CD14-positive monocyte (primary cell): ENCODE data around the gene GAN. TPM values are rescaled to one million over a fixed set of nuclear protein-coding genes. Genes with fewer than 3 reads are reported as not detected.

Experiments
- DNase-seq, 3 donors: peaks; one replicate each; pipeline ENCODE4 v3.0.0-alpha.2; 2011 to 2022
- H2AFZ ChIP-seq: 2 replicates; pipeline ENCODE4 v1.6.0; 2012; ENCODE audit warnings: mild to moderate bottlenecking, low read depth, low read length, inconsistent platforms; ENCODE audit not compliant: insufficient read depth, poor library complexity, severe bottlenecking
- H3K27ac ChIP-seq, 2 donors: 1 replicate in 1 of 2; 2 replicates in 1 of 2; pipeline ENCODE4 v1.5.1; 2012 to 2013; ENCODE audit warnings: low read length in 2 of 2, control low read depth in 1 of 2, inconsistent platforms in 1 of 2, low read depth in 1 of 2, mild to moderate bottlenecking in 1 of 2
- H3K27me3 ChIP-seq, 2 donors: one replicate each; pipeline versions ENCODE4 v1.6.0 to v1.6.1; 2011 to 2013; ENCODE audit warnings: low read length in 2 of 2; ENCODE audit not compliant: control insufficient read depth in 2 of 2, insufficient read depth in 2 of 2
- H3K36me3 ChIP-seq, 2 donors: replicated peaks in 1 of 2; 1 replicate in 1 of 2; 2 replicates in 1 of 2; pipeline versions ENCODE4 v1.5.1 to v1.6.1; 2012 to 2013; ENCODE audit warnings: low read length in 2 of 2, control low read depth in 1 of 2, inconsistent platforms in 1 of 2, mild to moderate bottlenecking in 1 of 2; ENCODE audit not compliant: insufficient read depth in 2 of 2, control insufficient read depth in 1 of 2
- H3K4me1 ChIP-seq, 2 donors: 1 replicate in 1 of 2; 2 replicates in 1 of 2; pipeline versions ENCODE4 v1.5.1 to v1.6.1; 2012 to 2013; ENCODE audit warnings: low read length in 2 of 2, control low read depth in 1 of 2, inconsistent platforms in 1 of 2, mild to moderate bottlenecking in 1 of 2, moderate library complexity in 1 of 2; ENCODE audit not compliant: insufficient read depth in 2 of 2, control insufficient read depth in 1 of 2
- H3K4me2 ChIP-seq: replicated peaks from 2 replicates; pipeline ENCODE3; 2012; ENCODE audit warnings: low read length, moderate library complexity, mild to moderate bottlenecking; ENCODE audit not compliant: poor library complexity, severe bottlenecking; ENCODE audit errors: extremely low read depth
- H3K4me3 ChIP-seq, 3 experiments: fragments of 200-600 bp in 1 of 3; sonication (generic) in 1 of 3; replicated peaks in 1 of 3; 1 replicate in 2 of 3; 2 replicates in 1 of 3; pipeline ENCODE4 v1.5.1; 2011 to 2013; ENCODE audit warnings: low read length in 3 of 3, mild to moderate bottlenecking in 3 of 3, control low read depth in 2 of 3, low read depth in 2 of 3, inconsistent platforms in 1 of 3, moderate library complexity in 1 of 3
- H3K79me2 ChIP-seq: 2 replicates; pipeline ENCODE4 v1.6.0; 2012; ENCODE audit warnings: mild to moderate bottlenecking, control low read depth, inconsistent platforms, low read length, moderate library complexity; ENCODE audit not compliant: insufficient read depth
- H3K9ac ChIP-seq: 2 replicates; pipeline ENCODE4 v1.6.0; 2017; ENCODE audit warnings: low read length, mild to moderate bottlenecking; ENCODE audit not compliant: insufficient read depth, poor library complexity, severe bottlenecking
- H3K9me3 ChIP-seq, 2 donors: replicated peaks in 1 of 2; 1 replicate in 1 of 2; 2 replicates in 1 of 2; pipeline versions ENCODE4 v1.5.1 to v1.6.1; 2012 to 2013; ENCODE audit warnings: low read length in 2 of 2, control low read depth in 1 of 2; ENCODE audit not compliant: control insufficient read depth in 1 of 2, insufficient read depth in 1 of 2
- H4K20me1 ChIP-seq: 2 replicates; pipeline ENCODE4 v1.6.0; 2012; ENCODE audit warnings: mild to moderate bottlenecking, low read length, control low read depth, moderate library complexity; ENCODE audit not compliant: insufficient read depth
- H3K27ac Mint-ChIP-seq, 7 donors: one replicate each; pipeline ENCODE4 v1.8.0; 2020; ENCODE audit warnings: mild to moderate bottlenecking in 7 of 7, mixed read lengths in 7 of 7, moderate library complexity in 6 of 7, inconsistent platforms in 2 of 7
- H3K27me3 Mint-ChIP-seq, 3 donors: one replicate each; pipeline ENCODE4 v1.8.0; 2021 to 2022; ENCODE audit warnings: low read depth in 3 of 3, mild to moderate bottlenecking in 3 of 3, mixed read lengths in 3 of 3, moderate library complexity in 3 of 3, inconsistent platforms in 1 of 3
- H3K36me3 Mint-ChIP-seq, 2 donors: one replicate each; pipeline ENCODE4 v1.8.0; 2020; ENCODE audit warnings: mixed read lengths in 2 of 2, inconsistent platforms in 1 of 2, mild to moderate bottlenecking in 1 of 2
- H3K4me1 Mint-ChIP-seq: one replicate; pipeline ENCODE4 v1.8.0; 2020; ENCODE audit warnings: mild to moderate bottlenecking, mixed read lengths
- H3K4me3 Mint-ChIP-seq, 2 donors: one replicate each; pipeline ENCODE4 v1.8.0; 2020; ENCODE audit warnings: mild to moderate bottlenecking in 2 of 2, mixed read lengths in 2 of 2, moderate library complexity in 1 of 2
- H3K9me3 Mint-ChIP-seq, 7 donors: one replicate each; pipeline ENCODE4 v1.8.0; 2020 to 2022; ENCODE audit warnings: mixed read lengths in 7 of 7, mild to moderate bottlenecking in 6 of 7, moderate library complexity in 6 of 7, inconsistent platforms in 2 of 7
- CTCF ChIP-seq: fragments of 200-600 bp; IDR thresholded peaks from one replicate; pipeline ENCODE4 v1.8.0; 2022; ENCODE audit warnings: antibody characterized with exemption, mild to moderate bottlenecking
- WGBS: methylation state at CpG from one replicate; pipeline ENCODE4 v1.1.5; 2013; ENCODE audit warnings: missing lambda C conversion rate; ENCODE audit not compliant: insufficient coverage; 5-methylcytosine and 5-hydroxymethylcytosine counted together
- intact Hi-C, 2 donors: fragments of 100-400 bp; cut with micrococcal nuclease; formaldehyde crosslinking; loops; one replicate each; pipeline versions ENCODE4 v1.15.0 to v1.15.1; 2023
- polyA plus RNA-seq, 3 donors: library from polyadenylated mRNA; depleted of rRNA in 1 of 3; unstranded in 2 of 3; stranded (reverse) in 1 of 3; fragments of 300-500 nt in 2 of 3; fragments of >200 nt in 1 of 3; fragmentation: Illumina TruSeq in 2 of 3; gene quantifications; 1 replicate in 2 of 3; 2 replicates in 1 of 3; pipeline ENCODE4 v1.2.3, GENCODE V29; 2012 to 2021

Gene GAN
- polyA plus RNA-seq, 3 donors: 0.89 to 1.2 (median 1.0) TPM

GRCh38 chr16:81307770-81308169 lies 7.0 kb upstream of the GAN start:
- Histone ChIP-seq H3K79me2 (peaks cover 11% of the 10 kb centered on the region), H3K27ac (no peak overlapping the region), H3K4me1 (no peaks in the 10 kb centered on the region), H3K9me3 (no peaks in the 10 kb centered on the region), H3K9ac (no peak overlapping the region), H3K4me3 (no peak overlapping the region), H3K4me2 (no peak overlapping the region), H4K20me1 (peaks cover 4% of the 10 kb centered on the region), H3K36me3 (no peaks in the 10 kb centered on the region), H2AFZ (no peak overlapping the region), H3K27me3 (no peaks in the 10 kb centered on the region)
- no peaks in the 10 kb centered on the region for H3K9me3 Mint-ChIP-seq
- no peak for DNase-seq
- no CpG with 5 or more reads among the region's 3 CpGs for WGBS
- intact Hi-C loops: no loop called here
- peaks cover 0 to 4% (median 1%) of the 10 kb centered on the region in 3 donors for H3K27me3 Mint-ChIP-seq
- no peak overlapping the region for H3K27ac Mint-ChIP-seq
- H3K4me3 Mint-ChIP-seq: no peak overlapping the region
- H3K36me3 Mint-ChIP-seq: peaks cover 2 to 5% of the 10 kb centered on the region in 2 donors
- no peak for TF ChIP-seq CTCF
- H3K4me1 Mint-ChIP-seq: peaks cover 5% of the 10 kb centered on the region

GRCh38 chr16:81310045-81310644 lies 4.6 kb upstream of the GAN start:
- no peaks in the 10 kb centered on the region for H3K9me3 Mint-ChIP-seq
- Histone ChIP-seq H3K36me3 (no peaks in the 10 kb centered on the region), H3K4me1 (peaks cover 8 to 16% of the 10 kb centered on the region in 2 donors), H3K79me2 (peaks cover 29% of the 10 kb centered on the region), H3K9ac (no peak overlapping the region), H3K9me3 (no peaks in the 10 kb centered on the region), H3K27me3 (no peaks in the 10 kb centered on the region), H4K20me1 (peaks cover 4% of the 10 kb centered on the region), H3K27ac (no peak overlapping the region), H3K4me3 (no peak overlapping the region), H2AFZ (no peak overlapping the region), H3K4me2 (no peak overlapping the region)
- intact Hi-C loops: loop anchor here in 1 of 2 donors (10.0 kb wide), 2 partner anchors 215 to 305 kb away; partner anchors contain the start of genes CENPN, CMC2 and GCSH
- peaks cover 19% of the 10 kb centered on the region for H3K4me1 Mint-ChIP-seq
- no peak for DNase-seq
- WGBS: 93% methylated on average over 2 of the region's 5 CpGs
- H3K36me3 Mint-ChIP-seq: peaks cover 2 to 5% of the 10 kb centered on the region in 2 donors
- H3K27me3 Mint-ChIP-seq: no peaks in the 10 kb centered on the region
- TF ChIP-seq CTCF: no peak
- H3K4me3 Mint-ChIP-seq: no peak overlapping the region
- H3K27ac Mint-ChIP-seq: no peak overlapping the region
